H9 (cell line): Measurements from ENCODE around the gene PM20D1. TPM values are rescaled to one million over a fixed set of nuclear protein-coding genes. Genes with fewer than 3 reads are reported as not detected.
A peak's percentile ranks its signal among the peaks of the same experiment; 100 is the strongest.

Source experiments
- DNase-seq: peaks from one replicate; pipeline ENCODE4 v3.0.0-alpha.2; 2017
- H2AFZ ChIP-seq: one replicate; pipeline ENCODE4 v1.6.1; 2013; ENCODE audit warnings: mild to moderate bottlenecking, low read length, control low read depth, moderate library complexity
- H2AK5ac ChIP-seq: 2 replicates; pipeline ENCODE4 v1.6.1; 2013; ENCODE audit warnings: low read length, control low read depth, mixed read lengths; ENCODE audit not compliant: insufficient read length
- H2BK120ac ChIP-seq: one replicate; pipeline ENCODE4 v1.6.1; 2013; ENCODE audit warnings: low read depth, mild to moderate bottlenecking, low read length, control low read depth, inconsistent platforms; ENCODE audit not compliant: poor library complexity, severe bottlenecking
- H2BK12ac ChIP-seq: 2 replicates; pipeline ENCODE4 v1.6.1; 2013; ENCODE audit warnings: low read length, control low read depth, mixed read lengths, low read depth; ENCODE audit not compliant: insufficient read length
- H2BK15ac ChIP-seq: 2 replicates; pipeline ENCODE4 v1.6.1; 2013; ENCODE audit warnings: low read depth, low read length, control low read depth
- H2BK20ac ChIP-seq: one replicate; pipeline ENCODE4 v1.6.1; 2013; ENCODE audit warnings: low read depth, mild to moderate bottlenecking, low read length, control low read depth, inconsistent platforms; ENCODE audit not compliant: poor library complexity, severe bottlenecking
- H2BK5ac ChIP-seq: 2 replicates; pipeline ENCODE4 v1.6.1; 2013; ENCODE audit warnings: low read length, control low read depth, mixed read lengths; ENCODE audit not compliant: insufficient read length
- H3K14ac ChIP-seq: 2 replicates; pipeline ENCODE4 v1.6.1; 2013; ENCODE audit warnings: low read length, control low read depth; ENCODE audit not compliant: insufficient read depth
- H3K18ac ChIP-seq: 2 replicates; pipeline ENCODE4 v1.6.1; 2013; ENCODE audit warnings: low read depth, mild to moderate bottlenecking, mixed read lengths, low read length, control low read depth; ENCODE audit not compliant: insufficient read length
- H3K23ac ChIP-seq: 2 replicates; pipeline ENCODE4 v1.6.1; 2013; ENCODE audit warnings: low read length, control low read depth, mixed read lengths, low read depth; ENCODE audit not compliant: insufficient read length
- H3K23me2 ChIP-seq: 2 replicates; pipeline ENCODE4 v1.6.1; 2013; ENCODE audit warnings: low read depth, mild to moderate bottlenecking, mixed read lengths, low read length, control low read depth; ENCODE audit not compliant: insufficient read length, poor library complexity, severe bottlenecking
- H3K27ac ChIP-seq: 2 replicates; pipeline ENCODE4 v1.5.1; 2013; ENCODE audit warnings: low read length, control low read depth, mixed read lengths, low read depth; ENCODE audit not compliant: insufficient read length
- H3K27me3 ChIP-seq: 2 replicates; pipeline ENCODE4 v1.6.1; 2013; ENCODE audit warnings: low read length, control low read depth, inconsistent platforms; ENCODE audit not compliant: insufficient read depth
- H3K4ac ChIP-seq: 2 replicates; pipeline ENCODE4 v1.6.1; 2013; ENCODE audit warnings: low read depth, mild to moderate bottlenecking, control low read depth, inconsistent platforms, low read length, moderate library complexity
- H3K4me1 ChIP-seq: 2 replicates; pipeline ENCODE4 v1.6.1; 2013; ENCODE audit warnings: low read length, control low read depth, inconsistent platforms; ENCODE audit not compliant: insufficient read depth
- H3K4me2 ChIP-seq: 2 replicates; pipeline ENCODE4 v1.6.1; 2013; ENCODE audit warnings: low read length, control low read depth, mixed read lengths; ENCODE audit not compliant: insufficient read length, insufficient read depth
- H3K56ac ChIP-seq: 2 replicates; pipeline ENCODE4 v1.6.1; 2013; ENCODE audit warnings: low read depth, mild to moderate bottlenecking, mixed read lengths, low read length, control low read depth; ENCODE audit not compliant: insufficient read length
- H3K79me1 ChIP-seq: 2 replicates; pipeline ENCODE4 v1.6.1; 2013; ENCODE audit warnings: low read depth, mild to moderate bottlenecking, moderate library complexity, low read length, control low read depth, inconsistent platforms; ENCODE audit not compliant: insufficient read depth, poor library complexity, severe bottlenecking
- H3K79me2 ChIP-seq: 2 replicates; pipeline ENCODE4 v1.6.1; 2013; ENCODE audit warnings: low read length, control low read depth, inconsistent platforms; ENCODE audit not compliant: insufficient read depth
- H3K9ac ChIP-seq: 2 replicates; pipeline ENCODE4 v1.6.1; 2013; ENCODE audit warnings: low read length, control low read depth, mixed read lengths; ENCODE audit not compliant: insufficient read length; ENCODE audit errors: extremely low read depth
- H3K9me3 ChIP-seq: one replicate; pipeline ENCODE4 v1.6.1; 2013; ENCODE audit warnings: low read depth, low read length, inconsistent platforms; ENCODE audit not compliant: control insufficient read depth
- H3T11ph ChIP-seq: one replicate; pipeline ENCODE4 v1.6.1; 2013; ENCODE audit warnings: mild to moderate bottlenecking, low read length, control low read depth, inconsistent platforms
- H4K20me1 ChIP-seq: one replicate; pipeline ENCODE4 v1.6.1; 2013; ENCODE audit not compliant: control insufficient read depth, insufficient read length, insufficient read depth
- H4K5ac ChIP-seq: 2 replicates; pipeline ENCODE4 v1.6.1; 2013; ENCODE audit warnings: low read depth, mild to moderate bottlenecking, mixed read lengths, low read length, control low read depth; ENCODE audit not compliant: insufficient read length
- H4K8ac ChIP-seq: replicated peaks from 2 replicates; pipeline ENCODE4 v1.6.1; 2013; ENCODE audit warnings: low read length, control low read depth, mixed read lengths, low read depth; ENCODE audit not compliant: insufficient read length
- H4K91ac ChIP-seq: 2 replicates; pipeline ENCODE4 v1.6.1; 2013; ENCODE audit warnings: low read depth, mild to moderate bottlenecking, moderate library complexity, mixed read lengths, low read length, control low read depth; ENCODE audit not compliant: insufficient read length
- H3K27ac Mint-ChIP-seq, 3 experiments: 2 replicates in 2 of 3; 3 replicates in 1 of 3; pipeline ENCODE4 v1.8.0; 2020 to 2021; ENCODE audit warnings: mixed read lengths in 3 of 3, mild to moderate bottlenecking in 1 of 3, moderate library complexity in 1 of 3
- H3K27me3 Mint-ChIP-seq: 2 replicates; pipeline ENCODE4 v1.8.0; 2021; ENCODE audit warnings: low read depth, mild to moderate bottlenecking, moderate library complexity, mixed read lengths
- H3K36me3 Mint-ChIP-seq, 3 experiments: 2 replicates in 2 of 3; 3 replicates in 1 of 3; pipeline ENCODE4 v1.8.0; 2020 to 2021; ENCODE audit warnings: low read depth in 3 of 3, mixed read lengths in 3 of 3; ENCODE audit not compliant: insufficient read depth in 1 of 3
- H3K4me1 Mint-ChIP-seq, 2 experiments: 2 replicates each; pipeline ENCODE4 v1.8.0; 2020; ENCODE audit warnings: mixed read lengths in 2 of 2
- H3K4me3 Mint-ChIP-seq, 2 experiments: 2 replicates in 1 of 2; 3 replicates in 1 of 2; pipeline ENCODE4 v1.8.0; 2020 to 2021; ENCODE audit warnings: mild to moderate bottlenecking in 2 of 2, mixed read lengths in 2 of 2, moderate library complexity in 1 of 2
- H3K9me3 Mint-ChIP-seq, 2 experiments: 2 replicates in 1 of 2; 3 replicates in 1 of 2; pipeline ENCODE4 v1.8.0; 2020; ENCODE audit warnings: mild to moderate bottlenecking in 2 of 2, mixed read lengths in 2 of 2, moderate library complexity in 1 of 2
- WGBS: extraction: QIAGEN DNeasy Blood & Tissue Kit; methylation state at CpG from one replicate; pipeline ENCODE4 v1.1.7; 2013; ENCODE audit warnings: missing lambda C conversion rate, low lambda C conversion rate, mixed read lengths; ENCODE audit not compliant: insufficient read length; ENCODE audit errors: extremely low coverage; 5-methylcytosine and 5-hydroxymethylcytosine counted together
- total RNA-seq: library from RNA; stranded (reverse); gene quantifications from 2 replicates; pipeline ENCODE4 v1.2.1, GENCODE V29; 2021
- TF ChIP-seq, protein P1 (sequence below): fragments of 200-600 bp; sonication (generic); conservative IDR thresholded peaks from 3 replicates; pipeline ENCODE4 v1.8.0; 2021; ENCODE audit warnings: antibody characterized with exemption, mild to moderate bottlenecking

PM20D1 gene
- total RNA-seq, 1 experiment from 2014 or later: not detected

DNA sequence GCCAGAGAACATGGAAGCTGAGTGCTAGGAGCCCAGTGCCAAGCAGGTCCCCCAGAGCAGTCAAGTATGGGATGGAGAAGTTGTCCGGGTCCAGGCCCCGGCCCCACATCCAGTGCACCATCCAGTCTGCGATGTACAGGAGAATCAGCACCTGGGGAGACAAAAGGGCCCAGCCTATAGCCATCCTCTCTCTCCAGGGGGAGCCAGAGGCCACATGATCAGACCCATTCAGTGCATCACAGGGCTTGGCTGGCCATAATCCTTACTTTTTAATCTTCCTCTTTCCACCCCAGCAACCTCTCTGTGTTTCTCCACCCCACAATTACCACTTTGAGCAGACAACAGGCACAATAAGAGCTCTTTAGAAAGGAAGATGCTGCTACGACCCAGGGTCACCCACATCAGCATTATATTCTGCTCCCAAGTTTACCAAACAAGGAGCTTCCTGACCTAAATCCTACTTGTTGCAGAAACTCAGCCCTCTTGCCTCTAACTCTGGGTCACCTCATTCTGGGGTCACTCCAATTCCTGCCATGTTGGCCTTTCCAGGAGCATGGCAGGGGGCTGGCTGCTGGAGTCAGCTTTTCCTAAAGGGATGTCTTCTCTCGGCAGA lies 58.3 kb downstream of the PM20D1 start:
- Histone ChIP-seq H4K5ac (no peak overlapping the region), H2BK15ac (no peak overlapping the region; the same call in 1 of the 2 replicates), H3K23me2 (no peaks in the 10 kb centered on the region), H3K4me2 (no peak overlapping the region), H4K91ac (no peak overlapping the region), H3T11ph (no peak overlapping the region), H3K79me1 (no peaks in the 10 kb centered on the region), H3K18ac (no peak overlapping the region), H3K27ac (no peak overlapping the region), H4K8ac (no peak overlapping the region), H2AK5ac (no peak overlapping the region), H2BK12ac (no peak overlapping the region), H3K56ac (no peak overlapping the region), H3K9ac (no peak overlapping the region), H3K23ac (no peak overlapping the region), H2BK5ac (no peak overlapping the region), H4K20me1 (no peaks in the 10 kb centered on the region), H2AFZ (no peak overlapping the region), H3K9me3 (no peaks in the 10 kb centered on the region), H3K14ac (no peak overlapping the region), H2BK120ac (no peak overlapping the region), H3K4me1 (no peaks in the 10 kb centered on the region), H3K27me3 (no peaks in the 10 kb centered on the region), H2BK20ac (no peak overlapping the region), H3K4ac (no peak overlapping the region), H3K79me2 (no peaks in the 10 kb centered on the region)
- H3K4me3 Mint-ChIP-seq: no peak overlapping the region
- H3K9me3 Mint-ChIP-seq: no peaks in the 10 kb centered on the region
- no peaks in the 10 kb centered on the region for H3K27me3 Mint-ChIP-seq
- TF ChIP-seq, protein P1, sequence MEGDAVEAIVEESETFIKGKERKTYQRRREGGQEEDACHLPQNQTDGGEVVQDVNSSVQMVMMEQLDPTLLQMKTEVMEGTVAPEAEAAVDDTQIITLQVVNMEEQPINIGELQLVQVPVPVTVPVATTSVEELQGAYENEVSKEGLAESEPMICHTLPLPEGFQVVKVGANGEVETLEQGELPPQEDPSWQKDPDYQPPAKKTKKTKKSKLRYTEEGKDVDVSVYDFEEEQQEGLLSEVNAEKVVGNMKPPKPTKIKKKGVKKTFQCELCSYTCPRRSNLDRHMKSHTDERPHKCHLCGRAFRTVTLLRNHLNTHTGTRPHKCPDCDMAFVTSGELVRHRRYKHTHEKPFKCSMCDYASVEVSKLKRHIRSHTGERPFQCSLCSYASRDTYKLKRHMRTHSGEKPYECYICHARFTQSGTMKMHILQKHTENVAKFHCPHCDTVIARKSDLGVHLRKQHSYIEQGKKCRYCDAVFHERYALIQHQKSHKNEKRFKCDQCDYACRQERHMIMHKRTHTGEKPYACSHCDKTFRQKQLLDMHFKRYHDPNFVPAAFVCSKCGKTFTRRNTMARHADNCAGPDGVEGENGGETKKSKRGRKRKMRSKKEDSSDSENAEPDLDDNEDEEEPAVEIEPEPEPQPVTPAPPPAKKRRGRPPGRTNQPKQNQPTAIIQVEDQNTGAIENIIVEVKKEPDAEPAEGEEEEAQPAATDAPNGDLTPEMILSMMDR: peak; percentile 87
- peaks cover 5 to 12% of the 10 kb centered on the region in 2 experiments; a peak in 3 of 4 replicates for H3K4me1 Mint-ChIP-seq
- DNase-seq: peak; percentile 64
- H3K36me3 Mint-ChIP-seq: peaks cover 8 to 47% (median 36%) of the 10 kb centered on the region in 3 experiments; a peak in 6 of 7 replicates
- H3K27ac Mint-ChIP-seq: peak overlapping the region in 1 of 3 experiments; percentile 9; a peak in 2 of 7 replicates
- no CpG with 5 or more reads among the region's 5 CpGs for whole genome bisulfite sequencing
